ENCODE results near the gene ZNF597. TPM values are rescaled to one million over a fixed set of nuclear protein-coding genes. Genes with fewer than 3 reads are reported as not detected.

ZNF597 gene
- polyA plus RNA-seq, 1 donor: 4.2 TPM

- no peak for DNase-seq
These were observed 41.9 kb upstream of the ZNF597 start for GRCh38 chr16:3485097-3485745.

GRCh38 chr16:3484318-3485096, 41.2 kb upstream of the ZNF597 start:
- no peaks in the 10 kb centered on the region for H3K9me3 ChIP-seq (ENCODE audit: control insufficient read depth, low read depth, low read length)
- no peaks in the 10 kb centered on the region for H3K27me3 ChIP-seq (ENCODE audit: control insufficient read depth, insufficient read depth, low read length)
- DNase-seq: no peak
- H3K4me1 ChIP-seq (ENCODE audit: control insufficient read depth, insufficient read depth, low read length): no peaks in the 10 kb centered on the region
- H3K4me3 ChIP-seq (ENCODE audit: low read length): no peak overlapping the region
- no CpG with 5 or more reads among the region's 30 CpGs for whole genome bisulfite sequencing (ENCODE audit: insufficient coverage, low lambda C conversion rate)
- peaks cover 72% of the 10 kb centered on the region for H3K36me3 ChIP-seq (ENCODE audit: control insufficient read depth, insufficient read depth, low read length)
- H3K27ac ChIP-seq (ENCODE audit: low read length): no peak overlapping the region

More at GRCh38 chr16:3485097-3485745, 41.9 kb upstream of the ZNF597 start:
- Histone ChIP-seq H3K9me3 (ENCODE audit: control insufficient read depth, low read depth, low read length) (no peaks in the 10 kb centered on the region), H3K27me3 (ENCODE audit: control insufficient read depth, insufficient read depth, low read length) (no peaks in the 10 kb centered on the region), H3K4me1 (ENCODE audit: control insufficient read depth, insufficient read depth, low read length) (no peaks in the 10 kb centered on the region), H3K27ac (ENCODE audit: low read length) (no peak overlapping the region), H3K4me3 (ENCODE audit: low read length) (no peak overlapping the region), H3K36me3 (ENCODE audit: control insufficient read depth, insufficient read depth, low read length) (peaks cover 67% of the 10 kb centered on the region)
- no CpG with 5 or more reads among the region's 15 CpGs for WGBS (ENCODE audit: insufficient coverage, low lambda C conversion rate)

GRCh38 chr16:3482659-3483241, 39.4 kb upstream of the ZNF597 start:
- Histone ChIP-seq H3K27me3 (ENCODE audit: control insufficient read depth, insufficient read depth, low read length) (no peaks in the 10 kb centered on the region), H3K4me3 (ENCODE audit: low read length) (no peak overlapping the region), H3K27ac (ENCODE audit: low read length) (no peak overlapping the region), H3K36me3 (ENCODE audit: control insufficient read depth, insufficient read depth, low read length) (peaks cover 80% of the 10 kb centered on the region), H3K9me3 (ENCODE audit: control insufficient read depth, low read depth, low read length) (no peaks in the 10 kb centered on the region), H3K4me1 (ENCODE audit: control insufficient read depth, insufficient read depth, low read length) (no peaks in the 10 kb centered on the region)
- DNase-seq: no peak
- 100% methylated on average over 1 of the region's 18 CpGs for WGBS (ENCODE audit: insufficient coverage, low lambda C conversion rate)

- WGBS (ENCODE audit: insufficient coverage, low lambda C conversion rate): no CpG with 5 or more reads among the region's 32 CpGs
- H3K9me3 ChIP-seq (ENCODE audit: control insufficient read depth, low read depth, low read length): no peaks in the 10 kb centered on the region
- H3K27me3 ChIP-seq (ENCODE audit: control insufficient read depth, insufficient read depth, low read length): no peaks in the 10 kb centered on the region
- H3K27ac ChIP-seq (ENCODE audit: low read length): no peak overlapping the region
- H3K4me3 ChIP-seq (ENCODE audit: low read length): no peak overlapping the region
- H3K36me3 ChIP-seq (ENCODE audit: control insufficient read depth, insufficient read depth, low read length): peaks cover 75% of the 10 kb centered on the region
- H3K4me1 ChIP-seq (ENCODE audit: control insufficient read depth, insufficient read depth, low read length): no peaks in the 10 kb centered on the region
- no peak for DNase-seq
These were observed 38.7 kb upstream of the ZNF597 start for GRCh38 chr16:3481696-3482658.

GRCh38 chr16:3480901-3481695, 37.8 kb upstream of the ZNF597 start:
- DNase-seq: no peak
- Histone ChIP-seq H3K4me3 (ENCODE audit: low read length) (no peak overlapping the region), H3K27ac (ENCODE audit: low read length) (no peak overlapping the region), H3K27me3 (ENCODE audit: control insufficient read depth, insufficient read depth, low read length) (no peaks in the 10 kb centered on the region), H3K4me1 (ENCODE audit: control insufficient read depth, insufficient read depth, low read length) (no peaks in the 10 kb centered on the region), H3K9me3 (ENCODE audit: control insufficient read depth, low read depth, low read length) (no peaks in the 10 kb centered on the region), H3K36me3 (ENCODE audit: control insufficient read depth, insufficient read depth, low read length) (peaks cover 73% of the 10 kb centered on the region)
- WGBS (ENCODE audit: insufficient coverage, low lambda C conversion rate): 90% methylated on average over 4 of the region's 18 CpGs

- Histone ChIP-seq H3K4me1 (ENCODE audit: control insufficient read depth, insufficient read depth, low read length) (peaks cover 6% of the 10 kb centered on the region), H3K9me3 (ENCODE audit: control insufficient read depth, low read depth, low read length) (no peaks in the 10 kb centered on the region), H3K36me3 (ENCODE audit: control insufficient read depth, insufficient read depth, low read length) (peaks cover 64% of the 10 kb centered on the region), H3K27me3 (ENCODE audit: control insufficient read depth, insufficient read depth, low read length) (no peaks in the 10 kb centered on the region), H3K27ac (ENCODE audit: low read length) (no peak overlapping the region), H3K4me3 (ENCODE audit: low read length) (no peak overlapping the region)
- no peak for DNase-seq
- WGBS (ENCODE audit: insufficient coverage, low lambda C conversion rate): no CpG with 5 or more reads among the region's 12 CpGs
These were observed 36.4 kb upstream of the ZNF597 start for GRCh38 chr16:3479654-3480216.

GRCh38 chr16:3478242-3478925, 35.1 kb upstream of the ZNF597 start:
- Histone ChIP-seq H3K9me3 (ENCODE audit: control insufficient read depth, low read depth, low read length) (no peaks in the 10 kb centered on the region), H3K4me3 (ENCODE audit: low read length) (no peak overlapping the region), H3K36me3 (ENCODE audit: control insufficient read depth, insufficient read depth, low read length) (peaks cover 51% of the 10 kb centered on the region), H3K27ac (ENCODE audit: low read length) (no peak overlapping the region), H3K4me1 (ENCODE audit: control insufficient read depth, insufficient read depth, low read length) (peaks cover 12% of the 10 kb centered on the region), H3K27me3 (ENCODE audit: control insufficient read depth, insufficient read depth, low read length) (no peaks in the 10 kb centered on the region)
- WGBS (ENCODE audit: insufficient coverage, low lambda C conversion rate): no CpG with 5 or more reads among the region's 11 CpGs
- DNase-seq: no peak

GRCh38 chr16:3476409-3476808, 33.1 kb upstream of the ZNF597 start:
- WGBS (ENCODE audit: insufficient coverage, low lambda C conversion rate): 100% methylated on average over 1 of the region's 3 CpGs
- peaks cover 12% of the 10 kb centered on the region for H3K4me1 ChIP-seq (ENCODE audit: control insufficient read depth, insufficient read depth, low read length)
- H3K9me3 ChIP-seq (ENCODE audit: control insufficient read depth, low read depth, low read length): no peaks in the 10 kb centered on the region
- H3K4me3 ChIP-seq (ENCODE audit: low read length): no peak overlapping the region
- H3K27me3 ChIP-seq (ENCODE audit: control insufficient read depth, insufficient read depth, low read length): no peaks in the 10 kb centered on the region
- peaks cover 32% of the 10 kb centered on the region for H3K36me3 ChIP-seq (ENCODE audit: control insufficient read depth, insufficient read depth, low read length)
- DNase-seq: no peak
- H3K27ac ChIP-seq (ENCODE audit: low read length): no peak overlapping the region
